IMR-90 (cell line): Measurements from ENCODE around the gene LRRTM4.

Source experiments
- BHLHE40 ChIP-seq: fragments of 150-350 bp; IDR thresholded peaks from 2 replicates; pipeline ENCODE4 v1.6.1; 2016; ENCODE audit warnings: mild to moderate bottlenecking, low read depth, low read length
- CEBPB ChIP-seq: IDR thresholded peaks from 2 replicates; pipeline ENCODE4 v1.6.1; 2012; ENCODE audit warnings: low read depth, low read length, improper control_type of control experiment
- CHD1 ChIP-seq: IDR thresholded peaks from 2 replicates; pipeline ENCODE4 v1.6.1; 2012; ENCODE audit warnings: low read depth, low read length, improper control_type of control experiment
- CTCF ChIP-seq: conservative IDR thresholded peaks from 2 replicates; pipeline ENCODE4 v1.5.1; 2012; ENCODE audit warnings: mild to moderate bottlenecking, low read depth, low read length, improper control_type of control experiment
- ELK1 ChIP-seq: fragments of 150-350 bp; IDR thresholded peaks from 2 replicates; pipeline ENCODE4 v1.6.1; 2016; ENCODE audit warnings: low read depth, mild to moderate bottlenecking, low read length, moderate library complexity, borderline replicate concordance
- FOS ChIP-seq: fragments of 150-350 bp; IDR thresholded peaks from 2 replicates; pipeline ENCODE4 v1.6.1; 2016; ENCODE audit warnings: low read depth, low read length
- MAFK ChIP-seq: IDR thresholded peaks from 2 replicates; pipeline ENCODE4 v1.6.1; 2012; ENCODE audit warnings: low read depth, low read length, improper control_type of control experiment
- MAZ ChIP-seq: IDR thresholded peaks from 2 replicates; pipeline ENCODE4 v1.6.1; 2012; ENCODE audit warnings: low read depth, mild to moderate bottlenecking, low read length, improper control_type of control experiment, moderate library complexity, borderline replicate concordance
- MXI1 ChIP-seq: IDR thresholded peaks from 2 replicates; pipeline ENCODE4 v1.6.1; 2012; ENCODE audit warnings: low read depth, mild to moderate bottlenecking, low read length, moderate library complexity, borderline replicate concordance
- POLR2A ChIP-seq: IDR thresholded peaks from 2 replicates; pipeline ENCODE4 v1.6.1; 2012; ENCODE audit warnings: mild to moderate bottlenecking, low read depth, low read length
- RAD21 ChIP-seq: IDR thresholded peaks from 2 replicates; pipeline ENCODE4 v1.6.1; 2012; ENCODE audit warnings: low read length, improper control_type of control experiment
- RFX5 ChIP-seq: IDR thresholded peaks from 2 replicates; pipeline ENCODE4 v1.8.0; 2012; ENCODE audit warnings: low read depth, mild to moderate bottlenecking, low read length, moderate library complexity
- SMC3 ChIP-seq: fragments of 150-350 bp; IDR thresholded peaks from 2 replicates; pipeline ENCODE4 v1.6.1; 2016; ENCODE audit warnings: low read depth, mild to moderate bottlenecking, antibody characterized with exemption, low read length, moderate library complexity
- USF2 ChIP-seq: fragments of 150-350 bp; IDR thresholded peaks from 2 replicates; pipeline ENCODE4 v1.6.1; 2017; ENCODE audit warnings: mild to moderate bottlenecking, antibody characterized with exemption, low read length, low read depth

- TF ChIP-seq RFX5 (no peak), MXI1 (no peak), USF2 (no peak), SMC3 (no peak), CTCF (no peak), RAD21 (no peak), BHLHE40 (no peak), FOS (no peak), POLR2A (no peak), MAZ (no peak), CEBPB (no peak), ELK1 (no peak), CHD1 (no peak), MAFK (no peak)
Measured at GRCh38 chr2:77538031-77538430, 15.9 kb upstream of the LRRTM4 start.
